ENCODE data around the gene CFLAR. TPM values are rescaled to one million over a fixed set of nuclear protein-coding genes. Genes with fewer than 3 reads are reported as not detected.

CFLAR gene
- total RNA-seq, 1 experiment from 2014 or later, result 7.6 TPM

DNA sequence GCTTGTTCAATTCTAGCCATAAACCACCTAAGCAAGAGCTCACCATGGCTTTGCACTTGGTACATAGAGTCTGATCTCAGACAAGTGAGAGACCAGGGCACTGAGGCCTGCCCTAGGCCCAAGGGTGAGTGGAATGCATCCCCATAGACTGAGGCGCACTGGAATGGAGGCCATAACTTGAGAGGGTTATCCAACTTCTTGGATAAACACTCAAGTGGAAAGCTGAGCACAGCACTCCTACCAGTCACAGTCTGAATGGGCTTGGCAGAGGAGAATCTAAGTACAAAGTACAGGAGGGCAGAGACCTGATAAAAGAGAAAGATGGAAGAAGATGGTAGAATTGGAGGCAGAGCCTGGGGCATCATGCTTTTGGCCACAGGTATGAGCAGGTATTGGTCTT lies 36.6 kb downstream of the CFLAR start:
- Histone ChIP-seq H3K9me3 (ENCODE audit: control insufficient read depth, low read depth, low read length) (no peaks in the 10 kb centered on the region), H4K91ac (ENCODE audit: insufficient read length, low read depth, low read length) (no peak overlapping the region), H3K23ac (ENCODE audit: insufficient read length, low read depth, low read length) (no peak overlapping the region), H2BK20ac (ENCODE audit: low read depth, low read length, poor library complexity, severe bottlenecking) (no peak overlapping the region), H2BK5ac (ENCODE audit: insufficient read length, low read length) (no peak overlapping the region), H3K56ac (ENCODE audit: insufficient read length, low read depth, low read length) (no peak overlapping the region), H2AFZ (ENCODE audit: low read length) (no peak overlapping the region), H4K5ac (ENCODE audit: insufficient read length, low read depth, low read length) (no peak overlapping the region), H3K27me3 (ENCODE audit: insufficient read depth, low read length) (no peaks in the 10 kb centered on the region), H2BK15ac (ENCODE audit: low read depth, low read length) (no peak overlapping the region), H2BK12ac (ENCODE audit: insufficient read length, low read depth, low read length) (no peak overlapping the region), H3K9ac (ENCODE audit: extremely low read depth, insufficient read length, low read length) (no peak overlapping the region), H3K79me1 (ENCODE audit: insufficient read depth, low read depth, low read length, poor library complexity, severe bottlenecking) (no peaks in the 10 kb centered on the region), H3K79me2 (ENCODE audit: insufficient read depth, low read length) (no peaks in the 10 kb centered on the region), H3K18ac (ENCODE audit: insufficient read length, low read depth, low read length) (no peak overlapping the region), H3K4ac (ENCODE audit: low read depth, low read length) (no peak overlapping the region), H3K4me1 (ENCODE audit: insufficient read depth, low read length) (peaks cover 3% of the 10 kb centered on the region; the same call in 1 of the 2 replicates), H2BK120ac (ENCODE audit: low read depth, low read length, poor library complexity, severe bottlenecking) (no peak overlapping the region), H4K8ac (replicated peaks; ENCODE audit: insufficient read length, low read depth, low read length) (no peak overlapping the region), H2AK5ac (ENCODE audit: insufficient read length, low read length) (no peak overlapping the region), H3K23me2 (ENCODE audit: insufficient read length, low read depth, low read length, poor library complexity, severe bottlenecking) (no peaks in the 10 kb centered on the region), H3T11ph (ENCODE audit: low read length) (no peak overlapping the region), H3K27ac (ENCODE audit: insufficient read length, low read depth, low read length) (no peak overlapping the region), H3K14ac (ENCODE audit: insufficient read depth, low read length) (no peak overlapping the region), H4K20me1 (ENCODE audit: control insufficient read depth, insufficient read depth, insufficient read length) (no peaks in the 10 kb centered on the region), H3K4me2 (ENCODE audit: insufficient read depth, insufficient read length, low read length) (no peak overlapping the region)
- Mint-ChIP-seq H3K4me1 (peaks cover 8 to 19% of the 10 kb centered on the region in 2 experiments), H3K4me3 (no peak overlapping the region), H3K27ac (no peak overlapping the region), H3K27me3 (ENCODE audit: low read depth) (no peaks in the 10 kb centered on the region), H3K36me3 (ENCODE audit: insufficient read depth in 1 of 3, low read depth in 3 of 3) (peaks cover 0 to 6% (median 3%) of the 10 kb centered on the region in 3 experiments; a peak in 2 of 7 replicates), H3K9me3 (no peaks in the 10 kb centered on the region)
- no CpG with 5 or more reads among the region's 1 CpG for WGBS (ENCODE audit: extremely low coverage, insufficient read length, low lambda C conversion rate)
- no peak for TF ChIP-seq CTCF (conservative IDR thresholded peaks at IDR 0.05)
- DNase-seq, result no peak

Measured in H9 (cell line).